OCI-LY3 (cell line): ENCODE data around the gene RNF157.

ENCODE experiments used
- H2AFZ ChIP-seq: fragments of 200-600, 300-600 bp; shearing (Covaris generic); 2 replicates; pipeline ENCODE4 v1.6.0; 2014; ENCODE audit warnings: antibody characterized with exemption, low read depth, low read length
- H3K27ac ChIP-seq: fragments of 200-600, 300-600 bp; sonication (generic); 2 replicates; pipeline ENCODE4 v1.5.1; 2014; ENCODE audit warnings: mild to moderate bottlenecking, low read length, moderate library complexity, mixed read lengths
- H3K27me3 ChIP-seq: fragments of 200-600, 300-600 bp; sonication (generic); 2 replicates; pipeline ENCODE4 v1.6.1; 2014; ENCODE audit warnings: low read depth, low read length, mixed read lengths
- H3K36me3 ChIP-seq: fragments of 200-600, 300-600 bp; sonication (generic); replicated peaks from 2 replicates; pipeline ENCODE3; 2014; ENCODE audit warnings: low read depth, low read length, mixed read lengths
- H3K4me1 ChIP-seq: fragments of 300-600, 200-600 bp; sonication (generic); 2 replicates; pipeline ENCODE4 v1.6.1; 2014; ENCODE audit warnings: low read length, mixed read lengths
- H3K4me2 ChIP-seq: fragments of 200-600, 300-600 bp; sonication (generic); 2 replicates; pipeline ENCODE4 v1.6.1; 2014; ENCODE audit warnings: low read length, mixed read lengths
- H3K4me3 ChIP-seq: fragments of 300-600, 200-600 bp; sonication (generic); 2 replicates; pipeline ENCODE4 v1.5.1; 2014; ENCODE audit warnings: antibody characterized with exemption, mild to moderate bottlenecking, low read length, moderate library complexity
- H3K79me2 ChIP-seq: fragments of 300-600, 200-600 bp; shearing (Covaris generic); 2 replicates; pipeline ENCODE4 v1.6.1; 2014; ENCODE audit warnings: mild to moderate bottlenecking, low read length, mixed read lengths
- H3K9ac ChIP-seq: fragments of 300-600, 200-600 bp; shearing (Covaris generic); 2 replicates; pipeline ENCODE4 v1.6.0; 2014; ENCODE audit warnings: mild to moderate bottlenecking, low read length, moderate library complexity
- H3K9me3 ChIP-seq: fragments of 200-600, 300-600 bp; shearing (Covaris generic); 2 replicates; pipeline ENCODE4 v1.6.1; 2014; ENCODE audit warnings: low read length, mixed read lengths; ENCODE audit not compliant: insufficient read depth
- H4K20me1 ChIP-seq: fragments of 200-600, 300-600 bp; sonication (generic); 2 replicates; pipeline ENCODE4 v1.6.1; 2016; ENCODE audit warnings: low read length, mixed read lengths; ENCODE audit not compliant: insufficient read depth
- CTCF ChIP-seq: fragments of 200-600, 300-600 bp; sonication (generic); IDR thresholded peaks from 2 replicates; pipeline ENCODE4 v1.5.1; 2014; ENCODE audit warnings: antibody characterized with exemption, low read length, low read depth
- EZH2phosphoT487 ChIP-seq: fragments of 200-600 bp; shearing (Covaris generic); IDR thresholded peaks from 2 replicates; pipeline ENCODE4 v1.6.1; 2018; ENCODE audit warnings: antibody characterized with exemption, mixed run types, low read depth

The RNF157 gene

DNA sequence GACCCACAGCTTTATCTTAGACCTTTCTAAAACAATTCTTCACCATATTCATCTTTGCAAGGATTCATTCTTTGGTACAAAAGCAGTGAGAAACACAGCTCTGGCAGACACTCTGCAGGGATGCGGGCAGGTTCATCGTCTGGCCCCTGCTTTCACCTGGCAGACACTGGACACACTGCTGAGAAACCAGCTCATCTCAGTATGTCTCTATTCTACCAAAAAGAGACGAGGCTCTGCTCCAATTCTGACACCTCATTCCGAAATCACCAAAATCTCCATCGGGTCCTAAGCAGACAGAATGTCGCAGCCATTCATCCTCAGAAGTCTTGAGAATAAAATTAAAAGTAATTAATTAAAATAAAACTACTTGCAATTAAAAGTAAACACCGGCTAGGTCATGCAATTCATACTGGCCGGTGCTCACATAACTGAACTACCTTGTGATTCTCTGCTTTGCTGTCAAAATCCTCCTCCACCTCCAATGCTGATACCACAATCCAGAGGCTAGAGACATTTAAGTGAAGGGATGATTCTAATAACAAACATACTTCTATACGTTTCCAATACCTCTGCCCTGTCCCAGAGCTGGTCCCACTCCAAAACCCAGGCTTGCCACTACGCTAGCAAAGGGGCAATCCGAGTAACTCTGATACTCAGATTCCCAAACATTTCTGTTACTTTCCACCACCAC is 1.3 kb downstream of the RNF157 start:
- Histone ChIP-seq H3K9me3 (no peaks in the 10 kb centered on the region), H3K9ac (no peak overlapping the region), H2AFZ (no peak overlapping the region), H3K4me2 (no peak overlapping the region), H3K27me3 (no peaks in the 10 kb centered on the region), H3K79me2 (no peaks in the 10 kb centered on the region), H4K20me1 (no peaks in the 10 kb centered on the region), H3K4me3 (no peak overlapping the region), H3K4me1 (peaks cover 22% of the 10 kb centered on the region), H3K36me3 (no peaks in the 10 kb centered on the region), H3K27ac (no peak overlapping the region)
- no peak for TF ChIP-seq CTCF
- no peak for TF ChIP-seq EZH2phosphoT487

GRCh38 chr17:76237859-76238313 is 2.4 kb downstream of the RNF157 start:
- Histone ChIP-seq H3K4me2 (peak overlapping the region; percentile 9; the same call in 1 of the 2 replicates), H3K27ac (no peak overlapping the region), H3K36me3 (no peaks in the 10 kb centered on the region), H3K9me3 (no peaks in the 10 kb centered on the region), H3K9ac (no peak overlapping the region), H4K20me1 (no peaks in the 10 kb centered on the region), H3K4me3 (no peak overlapping the region), H3K79me2 (no peaks in the 10 kb centered on the region), H2AFZ (no peak overlapping the region), H3K4me1 (peaks cover 25% of the 10 kb centered on the region), H3K27me3 (no peaks in the 10 kb centered on the region)
- TF ChIP-seq EZH2phosphoT487 (no peak), CTCF (no peak)

DNA sequence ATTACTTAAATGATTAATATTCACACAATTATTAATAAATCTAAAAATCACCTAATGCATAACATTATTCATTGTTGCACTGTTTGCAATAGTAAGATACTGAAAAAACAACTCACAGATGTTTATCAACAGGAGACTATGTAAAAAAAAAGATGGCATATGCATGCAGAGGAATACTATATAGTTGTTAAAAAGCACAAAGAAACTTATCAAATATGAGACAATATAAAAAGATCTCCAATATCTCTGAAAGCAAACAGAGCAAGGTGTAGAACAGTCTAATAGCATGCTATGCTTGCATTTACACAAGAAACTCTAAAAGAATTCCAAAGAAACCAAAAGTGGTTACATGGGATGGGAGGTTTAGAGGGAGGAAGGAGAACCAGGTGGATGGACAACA is 3.7 kb downstream of the RNF157 start:
- Histone ChIP-seq H3K79me2 (no peaks in the 10 kb centered on the region), H3K4me3 (no peak overlapping the region), H3K36me3 (no peaks in the 10 kb centered on the region), H3K4me2 (no peak overlapping the region), H4K20me1 (no peaks in the 10 kb centered on the region), H3K4me1 (peaks cover 25% of the 10 kb centered on the region), H3K27me3 (no peaks in the 10 kb centered on the region), H3K27ac (no peak overlapping the region), H3K9me3 (no peaks in the 10 kb centered on the region), H2AFZ (no peak overlapping the region), H3K9ac (no peak overlapping the region)
- TF ChIP-seq CTCF (no peak), EZH2phosphoT487 (no peak)

- H3K27ac ChIP-seq, result no peak overlapping the region
- no peaks in the 10 kb centered on the region for H3K9me3 ChIP-seq
- H3K4me3 ChIP-seq, result no peak overlapping the region
- H3K4me1 ChIP-seq, result peaks cover 25% of the 10 kb centered on the region
- no peaks in the 10 kb centered on the region for H3K27me3 ChIP-seq
- H4K20me1 ChIP-seq, result no peaks in the 10 kb centered on the region
- no peak overlapping the region for H3K4me2 ChIP-seq
- no peak overlapping the region for H2AFZ ChIP-seq
- TF ChIP-seq CTCF, result no peak
- TF ChIP-seq EZH2phosphoT487, result no peak
- H3K9ac ChIP-seq, result no peak overlapping the region
- no peaks in the 10 kb centered on the region for H3K36me3 ChIP-seq
- H3K79me2 ChIP-seq, result no peaks in the 10 kb centered on the region
Observed at GRCh38 chr17:76235883-76236282, 4.4 kb downstream of the RNF157 start.
